ENCODE measurements around the gene GSTT4.
"Not testable (repeated sequence)": the region's sequence is repeated elsewhere in the genome, so short reads cannot be mapped to it uniquely, and the experiment has no call there.

The GSTT4 gene

DNA sequence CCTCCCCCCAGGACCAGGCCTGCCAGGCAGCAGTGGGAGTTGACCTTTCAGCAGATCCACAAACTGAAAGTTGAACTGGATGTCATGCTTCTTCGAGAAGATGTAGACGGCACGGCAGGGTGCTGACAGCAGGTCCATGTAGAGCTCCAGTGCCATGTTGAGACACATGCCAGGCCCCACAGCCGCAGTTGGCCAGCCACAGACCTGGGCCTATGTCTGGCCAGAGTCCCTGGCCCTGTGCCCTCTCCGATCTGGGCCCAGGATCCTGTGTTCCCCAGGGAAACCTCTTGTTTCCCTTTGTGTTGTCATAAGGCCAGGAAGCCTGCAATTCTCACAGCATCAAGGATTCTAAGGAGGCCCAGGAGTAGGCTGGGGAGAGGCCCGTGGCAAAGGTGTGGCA lies at the start of gene GSTT4:
GSTT4 (minus strand) TSS at position 253 of the 400 bp plus-strand sequence; CDS start at position 156, 97 bp downstream.
- DNase-seq = no peak

DNA sequence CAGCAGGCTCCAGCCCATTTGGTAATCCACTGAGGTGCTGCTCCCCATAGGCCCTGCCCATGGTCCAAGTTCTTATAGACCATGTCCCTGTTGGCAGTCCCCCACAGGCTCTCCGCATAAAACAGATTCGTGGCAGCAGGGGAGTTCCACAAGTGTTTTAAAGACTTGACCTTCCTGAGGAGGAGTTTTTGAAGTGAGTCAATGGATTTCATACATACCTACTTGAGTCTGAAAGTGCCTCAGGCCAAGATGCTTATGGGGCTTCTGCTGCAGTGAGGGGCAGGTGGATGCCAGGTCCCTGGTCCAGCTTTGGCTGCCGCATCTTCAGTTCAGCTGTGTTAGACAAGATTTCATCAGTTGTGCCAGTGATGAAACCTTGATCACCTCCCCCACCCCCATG lies 49.1 kb upstream of the GSTT4 start:
- no peak for DNase-seq

GRCh38 chr22:24053481-24054226 lies 48.4 kb upstream of the GSTT4 start:
- no peak for DNase-seq

- DNase-seq = no peak
Observed at GRCh38 chr22:24051568-24051967, 46.3 kb upstream of the GSTT4 start.

DNA sequence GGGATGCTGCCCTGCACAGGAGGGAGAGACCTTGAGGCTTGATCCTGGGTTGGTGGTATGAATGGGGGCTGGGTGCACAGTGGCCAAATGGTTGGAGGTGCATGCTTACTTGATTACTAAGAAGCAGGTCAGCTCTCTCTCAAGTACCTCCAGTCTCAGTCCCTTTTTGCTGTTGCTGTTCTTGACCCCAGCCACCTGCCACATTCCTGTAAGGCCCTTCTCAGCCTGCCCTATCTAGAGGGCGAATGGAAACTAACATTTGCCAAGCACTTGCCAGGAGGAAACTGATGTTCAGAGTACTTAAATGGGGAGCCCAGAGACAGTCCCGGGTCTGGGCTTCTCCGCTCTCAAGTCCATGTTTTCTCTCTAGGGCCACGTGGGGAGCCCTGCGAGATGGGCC lies 45.8 kb upstream of the GSTT4 start:
- DNase-seq = no peak

DNA sequence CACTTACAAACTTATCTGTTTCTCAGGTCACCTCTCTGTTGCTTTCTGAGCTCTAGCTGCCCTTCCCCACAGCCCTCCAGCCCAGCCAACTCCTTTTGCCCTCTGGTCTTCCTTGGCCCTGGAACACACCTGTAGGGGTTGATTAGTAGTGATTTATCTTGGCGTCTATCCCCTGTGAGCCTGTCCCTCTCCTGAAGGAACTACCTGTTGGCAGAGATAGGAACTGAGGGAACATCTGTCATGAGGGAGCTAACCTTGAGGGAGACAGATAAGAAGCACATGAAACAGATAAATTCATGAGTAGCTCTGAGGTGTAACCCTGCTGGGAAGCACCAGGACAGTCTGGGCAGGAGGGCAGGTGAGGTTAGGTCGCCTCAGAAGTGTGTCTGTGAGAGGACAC lies 44.7 kb upstream of the GSTT4 start:
- DNase-seq = no peak

DNA sequence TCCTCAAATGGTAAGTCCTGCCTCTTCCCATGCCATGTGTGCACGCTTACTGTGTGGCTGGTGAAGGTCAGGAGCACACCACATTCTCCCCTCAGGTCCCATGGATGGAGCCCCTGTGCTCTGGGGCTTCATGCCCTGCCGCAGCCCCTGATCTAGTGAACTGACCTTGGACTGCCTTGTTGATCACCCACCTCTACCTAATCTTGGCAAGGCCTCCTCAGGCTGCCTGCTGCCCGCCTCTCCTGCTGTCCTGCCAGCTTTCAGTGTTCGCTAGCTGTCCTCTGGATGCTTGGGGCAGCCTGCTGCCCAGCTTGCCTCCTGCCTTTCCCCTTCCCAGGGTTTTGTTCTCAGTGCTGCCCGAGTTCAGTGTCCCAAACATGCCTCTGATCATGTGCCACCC lies 44.0 kb upstream of the GSTT4 start:
- no peak for DNase-seq

GRCh38 chr22:24046024-24046423 lies 40.8 kb upstream of the GSTT4 start:
- DNase-seq = no peak

GRCh38 chr22:24043958-24044357 lies 38.7 kb upstream of the GSTT4 start:
- no peak for DNase-seq

DNA sequence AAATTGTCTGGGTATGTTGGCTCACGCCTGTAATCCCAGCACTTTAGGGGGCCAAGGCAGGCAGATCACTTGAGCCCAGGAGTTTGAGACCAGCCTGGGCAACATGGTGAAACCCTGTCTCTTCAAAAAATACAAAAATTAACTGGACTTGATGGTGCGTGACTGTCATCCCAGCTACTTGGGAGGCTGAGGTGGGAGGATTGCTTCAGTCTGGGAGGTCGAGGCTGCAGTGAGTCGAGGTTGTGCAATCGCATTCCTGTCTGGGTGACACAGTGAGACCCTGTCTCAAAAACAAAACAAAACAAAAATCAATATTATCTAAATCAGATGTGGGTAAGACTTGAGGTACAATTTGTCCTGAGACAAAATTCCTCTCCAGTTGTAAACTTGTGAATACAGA lies 38.2 kb upstream of the GSTT4 start:
- not testable (repeated sequence) for DNase-seq

DNA sequence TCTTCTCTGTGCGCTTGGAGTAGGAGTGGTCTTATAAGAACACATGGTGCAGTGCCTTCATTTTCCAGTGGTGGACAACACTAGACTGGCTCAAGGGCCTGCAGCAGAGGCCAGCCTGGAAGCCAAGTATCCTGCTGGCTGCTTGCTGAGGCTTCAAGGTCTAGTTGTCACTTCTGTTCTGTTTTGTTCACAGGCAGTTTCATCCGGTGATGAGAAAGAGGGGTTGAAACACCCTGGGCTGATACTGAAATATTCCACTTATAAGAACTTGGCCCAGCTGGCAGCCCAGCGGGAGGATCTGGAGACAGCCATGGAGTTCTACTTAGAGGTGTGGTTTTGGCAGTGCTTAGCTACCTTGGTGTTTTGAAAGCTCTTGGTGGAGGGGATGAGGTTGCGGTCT lies 35.7 kb upstream of the GSTT4 start:
- no peak for DNase-seq

DNA sequence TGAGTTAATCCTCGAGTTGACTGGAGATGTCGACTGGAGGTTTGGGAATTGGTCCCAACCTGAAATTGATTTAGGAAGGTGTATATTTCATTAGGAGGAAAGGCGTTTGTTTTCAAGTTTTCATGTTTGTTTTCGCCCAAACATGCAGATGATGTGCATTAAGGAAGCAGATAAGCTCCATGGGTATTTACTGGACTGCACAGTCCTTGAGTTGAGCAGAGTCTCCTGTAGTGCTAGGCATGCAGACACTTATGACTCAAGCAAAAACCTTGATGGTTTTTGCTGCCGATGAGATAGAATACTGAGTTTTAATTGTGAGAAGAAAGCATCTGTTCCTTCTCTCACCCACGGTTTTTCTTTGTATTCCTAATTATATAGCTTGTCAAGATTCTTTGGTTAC lies 33.8 kb upstream of the GSTT4 start:
- no peak for DNase-seq

- DNase-seq = no peak
Observed at GRCh38 chr22:24037851-24038765, 32.9 kb upstream of the GSTT4 start.

GRCh38 chr22:24035296-24035695 lies 30.0 kb upstream of the GSTT4 start:
- DNase-seq = no peak

DNA sequence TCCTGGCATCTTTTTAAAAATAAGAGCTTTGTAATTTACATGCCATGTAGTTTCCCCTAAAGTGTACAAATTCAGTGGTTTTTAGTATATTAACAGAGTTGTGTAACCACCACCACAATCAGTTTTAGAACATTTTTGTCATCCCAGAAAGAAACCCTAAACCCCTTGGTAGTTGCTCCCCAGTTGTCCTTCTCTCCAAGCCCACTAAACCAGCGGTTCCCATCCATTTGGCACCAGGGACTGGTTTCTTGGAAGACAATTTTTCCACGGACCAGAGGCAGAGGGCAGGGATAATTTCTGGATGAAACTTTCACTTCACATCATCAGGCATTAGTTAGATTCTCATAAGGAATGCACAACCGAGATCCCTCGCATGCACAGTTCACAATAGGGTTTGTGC lies 28.5 kb upstream of the GSTT4 start:
- no peak for DNase-seq

DNA sequence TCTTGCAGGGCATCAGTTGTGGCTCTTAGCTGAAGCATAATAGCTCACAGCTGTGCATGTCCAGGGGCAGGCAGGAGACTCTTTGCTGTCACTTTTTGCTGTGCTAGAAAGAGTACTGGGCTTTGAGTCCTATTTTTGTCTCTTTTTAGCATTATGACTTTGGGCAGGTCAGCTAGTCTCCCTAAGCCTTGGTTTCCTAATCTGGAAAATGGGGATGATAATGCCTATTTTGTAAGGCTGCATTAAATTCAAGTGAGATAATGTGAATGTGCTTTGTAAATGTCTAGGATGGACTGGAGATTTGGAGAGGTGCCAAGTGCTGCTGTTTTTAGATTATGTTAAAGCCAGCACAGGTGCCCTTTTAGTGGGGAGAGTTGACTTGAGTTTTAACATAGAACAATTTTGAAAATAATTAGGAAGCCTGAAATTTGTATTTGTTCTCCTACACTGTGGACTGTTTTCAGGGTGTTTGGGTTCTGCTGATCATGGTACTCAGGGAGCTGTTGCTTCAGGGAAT lies 25.0 kb upstream of the GSTT4 start:
- no peak for DNase-seq

DNA sequence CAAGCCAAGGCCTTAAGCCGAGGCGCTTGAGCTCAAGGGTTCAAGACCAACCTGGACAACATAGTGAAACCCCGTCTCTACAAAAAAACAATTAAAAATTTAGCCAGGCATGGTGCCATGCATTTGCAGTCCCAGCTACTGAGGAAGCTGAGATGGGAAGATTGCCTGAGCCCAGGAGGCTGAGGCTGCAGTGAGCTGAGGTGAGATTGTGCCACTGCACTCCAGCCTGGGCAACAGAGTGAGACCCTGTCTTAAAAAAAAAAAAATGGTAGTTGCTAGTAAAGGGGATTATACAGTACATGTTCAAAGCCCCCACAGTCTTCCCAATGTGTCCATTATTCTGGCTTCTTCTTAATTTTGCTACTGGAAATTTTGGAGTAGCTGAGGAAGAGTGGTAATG lies 24.1 kb upstream of the GSTT4 start:
- no peak for DNase-seq

- DNase-seq = no peak
Observed at GRCh38 chr22:24028533-24028932, 23.3 kb upstream of the GSTT4 start.

GRCh38 chr22:24027991-24028390 lies 22.7 kb upstream of the GSTT4 start:
- no peak for DNase-seq

- no peak for DNase-seq
Observed at GRCh38 chr22:24027389-24027975, 22.2 kb upstream of the GSTT4 start.

GRCh38 chr22:24026733-24027132 lies 21.5 kb upstream of the GSTT4 start:
- no peak for DNase-seq

- no peak for DNase-seq
Observed at GRCh38 chr22:24026056-24026455, 20.8 kb upstream of the GSTT4 start.

GRCh38 chr22:24025475-24025874 lies 20.2 kb upstream of the GSTT4 start:
- DNase-seq = no peak

GRCh38 chr22:24024354-24024753 lies 19.1 kb upstream of the GSTT4 start:
- no peak for DNase-seq
